ENCODE results near the gene RFC4.

DNA sequence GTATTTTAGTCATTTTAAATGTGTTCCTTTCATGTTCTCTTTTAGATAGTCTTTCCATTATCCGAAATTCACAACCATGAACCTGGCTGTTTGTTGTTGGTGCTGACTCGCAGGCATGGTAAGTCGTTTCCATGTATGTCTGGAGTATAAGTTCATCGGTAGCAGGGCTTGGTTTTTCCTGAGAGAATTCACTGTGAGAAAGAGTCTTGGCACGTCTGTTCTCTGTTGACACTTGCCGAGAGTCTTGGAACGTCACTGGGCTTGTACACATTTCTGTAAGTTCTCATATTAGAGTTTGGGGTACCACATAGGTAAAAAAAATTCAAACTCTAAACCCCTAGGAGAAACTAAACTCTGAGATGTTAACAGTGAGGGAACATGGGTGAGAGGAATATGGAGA lies 52.3 kb downstream of the RFC4 start:
- TF ChIP-seq EZH2 (IDR thresholded peaks at IDR 0.05; ENCODE audit: borderline replicate concordance) (no peak), EZH2phosphoT487 (IDR thresholded peaks at IDR 0.05; ENCODE audit: low read depth, severe bottlenecking, unreplicated experiment) (no peak)
- TF ChIP-seq, protein P1, sequence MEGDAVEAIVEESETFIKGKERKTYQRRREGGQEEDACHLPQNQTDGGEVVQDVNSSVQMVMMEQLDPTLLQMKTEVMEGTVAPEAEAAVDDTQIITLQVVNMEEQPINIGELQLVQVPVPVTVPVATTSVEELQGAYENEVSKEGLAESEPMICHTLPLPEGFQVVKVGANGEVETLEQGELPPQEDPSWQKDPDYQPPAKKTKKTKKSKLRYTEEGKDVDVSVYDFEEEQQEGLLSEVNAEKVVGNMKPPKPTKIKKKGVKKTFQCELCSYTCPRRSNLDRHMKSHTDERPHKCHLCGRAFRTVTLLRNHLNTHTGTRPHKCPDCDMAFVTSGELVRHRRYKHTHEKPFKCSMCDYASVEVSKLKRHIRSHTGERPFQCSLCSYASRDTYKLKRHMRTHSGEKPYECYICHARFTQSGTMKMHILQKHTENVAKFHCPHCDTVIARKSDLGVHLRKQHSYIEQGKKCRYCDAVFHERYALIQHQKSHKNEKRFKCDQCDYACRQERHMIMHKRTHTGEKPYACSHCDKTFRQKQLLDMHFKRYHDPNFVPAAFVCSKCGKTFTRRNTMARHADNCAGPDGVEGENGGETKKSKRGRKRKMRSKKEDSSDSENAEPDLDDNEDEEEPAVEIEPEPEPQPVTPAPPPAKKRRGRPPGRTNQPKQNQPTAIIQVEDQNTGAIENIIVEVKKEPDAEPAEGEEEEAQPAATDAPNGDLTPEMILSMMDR (IDR thresholded peaks at IDR 0.05; ENCODE audit: poor library complexity) = no peak
